Skeletal muscle tissue (tissue), 4 donors: Measurements from ENCODE around the gene XBP1. TPM values are rescaled to one million over a fixed set of nuclear protein-coding genes. Genes with fewer than 3 reads are reported as not detected.
"Not testable (repeated sequence)": the region's sequence is repeated elsewhere in the genome, so short reads cannot be mapped to it uniquely, and the experiment has no call there.

Source experiments
- H3K27ac ChIP-seq: one replicate; pipeline ENCODE4 v1.7.0; 2013; ENCODE audit warnings: mild to moderate bottlenecking, low read depth, low read length, inconsistent platforms
- H3K27me3 ChIP-seq, 3 donors: one replicate each; pipeline ENCODE4 v1.7.0; 2013; ENCODE audit warnings: low read length in 3 of 3; ENCODE audit not compliant: control insufficient read depth in 3 of 3, insufficient read depth in 3 of 3
- H3K36me3 ChIP-seq, 3 donors: one replicate each; pipeline ENCODE4 v1.7.0; 2013; ENCODE audit warnings: low read length in 3 of 3; ENCODE audit not compliant: control insufficient read depth in 3 of 3, insufficient read depth in 3 of 3
- H3K4me1 ChIP-seq, 3 donors: one replicate each; pipeline ENCODE4 v1.7.0; 2013; ENCODE audit warnings: low read length in 3 of 3, mild to moderate bottlenecking in 3 of 3; ENCODE audit not compliant: control insufficient read depth in 3 of 3, insufficient read depth in 3 of 3
- H3K4me3 ChIP-seq, 3 donors: one replicate each; pipeline ENCODE4 v1.7.0; 2013; ENCODE audit warnings: low read length in 3 of 3
- H3K9ac ChIP-seq, 3 donors: one replicate each; pipeline ENCODE4 v1.7.0; 2013; ENCODE audit warnings: low read length in 3 of 3, mild to moderate bottlenecking in 3 of 3, moderate library complexity in 2 of 3, low read depth in 1 of 3
- H3K9me3 ChIP-seq, 3 donors: one replicate each; pipeline ENCODE4 v1.7.0; 2013; ENCODE audit warnings: low read length in 3 of 3; ENCODE audit not compliant: control insufficient read depth in 3 of 3
- total RNA-seq: library from RNA; depleted of rRNA; stranded (reverse); fragments of >200 nt; gene quantifications from one replicate; pipeline ENCODE4 v1.2.3, GENCODE V29; 2014
- donor health status: Osteomylitis.

XBP1 gene
- total RNA-seq, 1 donor from 2014 or later, result 126 TPM

DNA sequence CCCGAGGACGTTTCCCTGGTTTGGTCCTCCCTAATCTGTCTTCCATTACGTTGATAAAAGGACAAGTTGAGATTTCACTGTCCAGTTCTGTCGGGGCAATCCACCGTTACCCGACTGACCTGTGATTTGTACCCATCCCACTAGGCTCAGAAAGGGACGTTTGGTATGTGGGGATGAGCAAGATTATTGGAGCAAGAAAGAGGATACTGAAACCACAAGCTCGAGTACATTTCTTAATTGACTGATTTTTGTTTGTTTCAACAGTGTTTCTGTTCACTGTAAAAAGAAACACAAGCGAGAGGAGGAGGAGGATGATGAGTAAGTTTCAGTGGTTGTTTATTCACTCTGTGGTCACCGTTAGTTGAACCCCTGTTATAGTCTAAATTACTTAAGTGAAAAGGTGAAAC is 26.9 kb downstream of the XBP1 start:
- Histone ChIP-seq H3K27me3 (no peaks in the 10 kb centered on the region), H3K4me1 (peaks cover 7 to 8% (median 7%) of the 10 kb centered on the region in 3 donors), H3K36me3 (peaks cover 4 to 13% (median 12%) of the 10 kb centered on the region in 3 donors), H3K9me3 (peaks cover 0 to 3% (median 0%) of the 10 kb centered on the region in 3 donors), H3K27ac (peak overlapping the region; percentile 90), H3K9ac (peak overlapping the region; percentile 86 to 97 (median 91)), H3K4me3 (peak overlapping the region; percentile 82 to 89 (median 88))

DNA sequence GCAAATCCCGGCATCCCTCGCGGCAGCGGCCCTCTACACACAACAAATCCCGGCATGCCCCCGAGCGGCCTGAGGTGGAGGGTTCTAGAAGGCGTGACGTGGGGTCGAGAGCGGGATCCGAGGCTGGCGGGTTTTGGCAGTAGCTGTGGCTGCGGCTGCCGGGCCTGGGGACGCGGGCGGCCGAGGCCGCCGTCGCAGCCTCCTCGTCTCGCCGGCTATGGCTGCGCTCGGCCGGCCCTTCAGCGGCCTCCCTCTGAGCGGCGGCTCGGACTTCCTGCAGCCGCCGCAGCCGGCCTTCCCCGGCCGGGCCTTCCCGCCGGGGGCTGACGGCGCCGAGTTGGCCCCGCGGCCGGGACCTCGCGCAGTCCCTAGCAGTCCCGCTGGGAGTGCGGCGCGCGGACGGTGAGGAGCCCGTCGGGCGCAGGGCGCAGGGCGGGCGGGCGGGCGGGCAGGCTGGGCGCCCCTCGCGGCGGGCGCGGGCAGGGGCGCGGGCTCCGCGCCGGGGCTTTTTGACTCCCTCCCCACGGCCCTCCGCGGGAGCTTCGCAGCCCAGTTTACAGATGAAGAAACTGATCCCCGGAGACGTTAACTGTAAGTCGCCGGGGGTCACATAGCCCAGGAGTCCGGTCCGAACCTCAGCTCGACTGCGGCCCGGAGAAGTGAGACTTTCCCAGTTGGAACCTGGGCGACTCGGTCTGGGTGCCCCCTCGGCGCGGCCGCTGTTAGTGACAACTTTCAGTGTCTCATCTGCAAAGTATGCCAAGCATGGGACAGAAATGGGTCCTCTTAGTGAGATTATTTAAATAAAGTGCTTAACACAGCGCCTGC is 27.5 kb downstream of the XBP1 start, which contains the start of gene CCDC117:
CCDC117 (plus strand) TSS at position 63 of the 828 bp plus-strand sequence; CDS start at position 218, 155 bp downstream.
- H3K4me3 ChIP-seq, result peak within 1 kb of the TSS; percentile 82 to 89 (median 88)
- no peaks in the 10 kb centered on the region for H3K27me3 ChIP-seq
- peak within 1 kb of the TSS; percentile 89 to 97 (median 91) for H3K9ac ChIP-seq
- peaks cover 4 to 13% (median 12%) of the 10 kb centered on the region in 3 donors for H3K36me3 ChIP-seq
- H3K4me1 ChIP-seq, result peaks cover 7 to 8% (median 7%) of the 10 kb centered on the region in 3 donors
- H3K9me3 ChIP-seq, result peaks cover 0 to 3% (median 0%) of the 10 kb centered on the region in 3 donors
- peak within 1 kb of the TSS; percentile 90 for H3K27ac ChIP-seq

DNA sequence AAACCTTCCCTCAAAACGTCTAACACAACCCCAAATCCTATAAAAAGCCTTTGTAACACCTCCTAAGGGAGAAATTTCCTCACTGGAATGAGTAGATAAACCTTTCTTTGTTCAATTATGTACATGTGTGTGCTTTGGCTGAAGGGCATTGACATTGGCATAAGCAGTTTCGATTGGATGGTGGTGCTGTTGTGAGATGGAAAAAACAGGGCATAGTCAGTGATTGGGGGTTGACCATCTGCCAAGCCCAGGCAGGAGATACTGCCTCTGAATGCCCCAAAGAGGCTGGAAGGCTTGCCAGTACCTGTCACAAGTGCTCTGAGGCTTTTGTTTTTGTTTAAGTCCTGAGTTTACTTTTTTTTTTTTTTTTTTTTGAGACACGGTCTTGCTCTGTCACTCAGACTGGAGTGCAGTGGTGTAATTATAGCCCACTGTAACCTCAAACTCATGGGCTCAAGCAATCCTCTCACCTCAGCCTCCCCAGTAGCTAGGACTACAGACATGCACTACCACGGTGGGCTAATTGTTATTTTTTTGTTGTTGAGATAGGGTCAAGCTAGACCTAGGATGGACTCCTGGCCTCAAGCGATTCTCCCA is 29.1 kb downstream of the XBP1 start:
- Histone ChIP-seq H3K4me3 (no peak overlapping the region), H3K9me3 (peaks cover 0 to 3% (median 0%) of the 10 kb centered on the region in 3 donors), H3K4me1 (peaks cover 7 to 8% (median 7%) of the 10 kb centered on the region in 3 donors), H3K36me3 (peaks cover 4 to 13% (median 10%) of the 10 kb centered on the region in 3 donors), H3K27me3 (no peaks in the 10 kb centered on the region), H3K27ac (no peak overlapping the region), H3K9ac (no peak overlapping the region)

DNA sequence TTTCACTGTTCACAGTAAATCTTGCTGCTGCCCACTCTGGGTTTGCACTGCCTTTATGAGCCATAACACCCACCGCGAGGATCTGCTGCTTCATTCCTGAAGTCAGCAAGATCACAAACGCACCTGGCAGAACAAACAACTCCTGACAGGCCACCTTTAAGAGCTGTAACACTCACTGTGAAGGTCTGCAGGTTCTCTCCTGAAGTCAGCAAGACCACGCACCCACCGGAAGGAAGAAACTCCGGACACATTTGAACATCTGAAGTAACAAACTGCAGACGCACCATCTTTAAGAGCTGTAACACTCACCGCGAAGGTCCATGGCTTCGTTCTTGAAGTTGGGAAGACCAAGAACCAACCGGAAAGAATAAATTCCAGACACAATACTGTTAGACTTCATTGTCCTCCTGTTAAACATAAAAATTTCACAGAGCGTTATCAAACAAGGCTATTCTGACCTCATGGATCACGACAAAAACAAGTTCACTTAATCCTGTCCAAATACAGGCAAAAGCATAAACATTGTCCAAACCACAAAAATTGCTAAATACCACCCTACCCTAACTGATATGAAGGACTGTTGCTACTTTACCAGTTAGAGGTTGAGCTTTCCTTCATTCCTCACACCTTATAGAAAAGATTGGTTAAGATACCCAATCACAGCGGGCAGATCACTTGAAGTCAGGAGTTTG is 30.8 kb downstream of the XBP1 start:
- H3K27me3 ChIP-seq, result no peaks in the 10 kb centered on the region
- peaks cover 0 to 2% (median 1%) of the 10 kb centered on the region in 3 donors for H3K36me3 ChIP-seq
- H3K9ac ChIP-seq, result no peak overlapping the region
- no peak overlapping the region for H3K27ac ChIP-seq
- no peak overlapping the region for H3K4me3 ChIP-seq
- peaks cover 0 to 3% (median 0%) of the 10 kb centered on the region in 3 donors for H3K9me3 ChIP-seq
- peaks cover 4 to 8% (median 7%) of the 10 kb centered on the region in 3 donors for H3K4me1 ChIP-seq

DNA sequence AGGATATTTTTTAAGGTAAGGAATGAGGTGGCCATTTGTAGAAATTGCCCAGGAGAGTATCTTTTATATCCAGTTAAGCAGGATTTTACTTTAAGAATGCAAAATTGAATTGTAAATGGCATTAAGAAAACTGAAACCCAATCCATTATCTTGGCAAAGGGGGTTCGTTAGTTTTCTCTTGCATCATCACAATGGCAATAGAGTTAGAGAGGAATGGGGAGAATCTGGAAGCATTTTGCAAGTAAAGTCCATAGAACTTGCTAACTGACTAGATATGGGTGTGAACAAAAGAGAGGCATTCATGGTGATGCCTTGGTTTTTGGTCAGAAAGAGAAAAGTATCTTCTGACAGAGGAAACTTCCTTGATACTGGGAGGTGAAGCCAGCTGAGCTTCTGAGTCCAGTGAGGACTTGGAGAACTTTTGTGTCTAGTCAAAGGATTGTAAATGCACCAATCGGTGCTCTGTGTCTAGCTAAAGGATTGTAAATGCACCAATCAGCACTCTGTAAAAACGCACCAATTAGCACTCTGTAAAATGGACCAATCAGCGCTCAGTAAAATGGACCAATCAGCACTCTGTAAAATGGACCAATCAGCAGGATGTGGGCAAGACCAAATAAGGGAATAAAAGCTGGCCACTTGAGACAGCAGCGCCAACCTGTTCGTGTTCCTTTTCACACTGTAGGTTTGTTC is 31.5 kb downstream of the XBP1 start:
- Histone ChIP-seq H3K9me3 (peaks cover 0 to 3% (median 0%) of the 10 kb centered on the region in 3 donors), H3K27ac (no peak overlapping the region), H3K4me1 (peaks cover 4 to 8% (median 6%) of the 10 kb centered on the region in 3 donors), H3K9ac (no peak overlapping the region), H3K36me3 (no peaks in the 10 kb centered on the region), H3K4me3 (no peak overlapping the region), H3K27me3 (no peaks in the 10 kb centered on the region)

DNA sequence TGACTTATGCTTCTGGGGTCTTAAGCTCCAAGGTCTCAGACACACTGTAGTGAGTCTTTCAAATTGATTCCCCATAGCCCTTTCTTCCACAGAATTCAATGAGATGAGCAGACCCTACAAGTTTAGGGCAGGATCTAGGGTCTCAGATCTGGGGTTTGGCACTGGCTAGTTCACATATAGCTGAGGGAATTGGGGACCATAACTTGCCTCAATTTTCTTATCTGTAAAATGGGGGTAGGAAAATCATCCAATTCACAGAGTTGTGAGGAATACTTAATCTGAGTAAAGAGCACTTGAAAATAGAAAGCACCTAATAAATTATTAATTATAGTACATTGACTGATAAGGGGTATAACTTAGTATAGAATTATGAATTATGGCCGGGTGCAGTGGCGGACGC is 33.7 kb downstream of the XBP1 start:
- Histone ChIP-seq H3K9me3 (peaks cover 0 to 3% (median 0%) of the 10 kb centered on the region in 3 donors), H3K4me1 (no peaks in the 10 kb centered on the region), H3K27me3 (no peaks in the 10 kb centered on the region), H3K27ac (no peak overlapping the region), H3K36me3 (no peaks in the 10 kb centered on the region), H3K4me3 (no peak overlapping the region), H3K9ac (no peak overlapping the region)

DNA sequence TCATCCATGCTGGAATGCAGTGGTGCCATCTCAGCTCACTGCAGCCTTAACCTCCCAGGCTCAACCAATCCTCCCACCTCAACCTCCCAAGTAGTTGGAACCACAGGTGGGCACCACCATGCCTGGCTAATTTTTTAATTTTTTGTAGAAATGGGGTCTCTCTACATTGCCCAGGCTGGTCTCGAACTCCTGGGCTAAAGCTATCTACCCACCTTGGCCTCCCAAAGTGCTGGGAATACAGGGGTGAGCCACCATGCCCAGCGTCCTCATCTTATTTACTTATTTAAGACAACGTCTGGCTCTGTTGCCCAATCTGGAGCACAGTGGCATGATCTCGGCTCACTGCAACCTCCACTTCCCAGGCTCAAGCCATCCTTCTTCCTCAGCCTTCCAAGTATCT is 38.4 kb downstream of the XBP1 start:
- not testable (repeated sequence) for H3K9ac ChIP-seq, H3K9me3 ChIP-seq, H3K27me3 ChIP-seq, H3K36me3 ChIP-seq, H3K4me3 ChIP-seq, H3K27ac ChIP-seq, H3K4me1 ChIP-seq

DNA sequence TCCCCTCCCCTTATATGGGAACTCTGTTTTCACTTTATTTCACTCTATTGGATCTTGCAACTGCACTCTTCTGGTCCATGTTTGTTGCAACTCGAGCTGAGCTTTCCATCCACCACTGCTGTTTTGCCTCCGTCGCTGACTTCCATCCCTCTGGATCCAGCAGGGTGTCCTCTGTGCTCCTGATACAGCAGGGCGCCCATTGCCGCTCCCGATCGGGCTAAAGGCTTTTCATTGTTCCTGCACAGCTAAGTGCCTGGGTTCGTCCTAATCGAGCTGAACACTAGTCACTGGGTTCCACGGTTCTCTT is 39.0 kb downstream of the XBP1 start:
- no peak overlapping the region for H3K27ac ChIP-seq
- no peak overlapping the region for H3K4me3 ChIP-seq
- no peaks in the 10 kb centered on the region for H3K4me1 ChIP-seq

DNA sequence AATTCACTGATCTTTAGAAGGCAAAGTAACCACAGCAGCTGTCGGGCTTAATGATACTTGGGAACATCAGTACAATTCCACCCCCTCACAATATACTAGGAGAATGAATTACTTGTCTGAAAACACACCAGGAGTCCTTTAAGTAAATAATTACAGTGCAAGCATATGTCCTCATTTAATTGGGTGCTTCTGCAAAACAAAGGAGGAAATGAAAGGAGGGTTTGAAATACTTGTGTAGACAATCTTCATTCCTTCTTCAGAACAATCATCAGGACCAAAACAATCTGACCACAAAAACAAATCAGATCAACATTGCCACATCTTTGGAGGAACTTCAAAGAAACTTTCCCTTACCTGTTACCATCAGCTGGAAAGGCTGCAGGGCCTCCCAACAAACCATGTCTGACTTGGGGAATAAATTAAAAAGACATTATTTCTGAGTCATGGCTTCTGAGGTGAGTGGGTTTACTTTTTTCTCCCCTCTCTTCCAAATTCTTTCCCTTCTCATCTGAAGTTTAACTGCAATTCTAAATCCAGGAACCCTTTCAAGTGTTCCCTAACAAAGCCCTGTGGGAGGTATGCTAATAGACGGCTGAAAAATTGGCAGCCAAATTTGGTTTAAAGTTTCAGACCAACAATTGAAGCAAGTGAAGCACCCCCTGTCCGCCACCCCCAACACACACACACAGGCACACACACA is 40.4 kb downstream of the XBP1 start:
- Histone ChIP-seq H3K4me1 (no peaks in the 10 kb centered on the region), H3K27me3 (no peaks in the 10 kb centered on the region), H3K9me3 (no peaks in the 10 kb centered on the region), H3K4me3 (no peak overlapping the region), H3K9ac (no peak overlapping the region), H3K36me3 (peaks cover 0 to 4% (median 0%) of the 10 kb centered on the region in 3 donors), H3K27ac (no peak overlapping the region)

More for the DNA sequence above, 39.0 kb downstream of the XBP1 start:
- no peaks in the 10 kb centered on the region for H3K9me3 ChIP-seq
- H3K9ac ChIP-seq, result no peak overlapping the region
- peaks cover 0 to 4% (median 0%) of the 10 kb centered on the region in 3 donors for H3K36me3 ChIP-seq
- no peaks in the 10 kb centered on the region for H3K27me3 ChIP-seq
